Natural killer cell treated with Interleukin-12 subunit alpha and Interleukin-12 subunit beta and Interleukin-15 and Interleukin-18, amount 100 ng/mL, for 72 hours (primary cell): ENCODE data around the gene LAMA2. TPM values are rescaled to one million over a fixed set of nuclear protein-coding genes. Genes with fewer than 3 reads are reported as not detected.

Experiments
- ATAC-seq, 2 donors: fragments of 150-1000 bp; cut with Tn5 transposase in 1 of 2; sonication (Bioruptor Pico), chemical (Tn5 transposase) in 1 of 2; 2 replicates each; pipeline ENCODE4 v1.10.0; 2021
- DNase-seq: peaks from one replicate; pipeline ENCODE4 v3.0.0; 2022; ENCODE audit warnings: low spot score
- H3K27ac Mint-ChIP-seq, 2 donors: 1 replicate in 1 of 2; 2 replicates in 1 of 2; pipeline ENCODE4 v1.8.0; 2022; ENCODE audit warnings: mixed read lengths in 2 of 2, mild to moderate bottlenecking in 1 of 2, moderate library complexity in 1 of 2
- H3K27me3 Mint-ChIP-seq, 2 donors: 1 replicate in 1 of 2; 2 replicates in 1 of 2; pipeline ENCODE4 v1.8.0; 2022; ENCODE audit warnings: mixed read lengths in 2 of 2
- H3K36me3 Mint-ChIP-seq: one replicate; pipeline ENCODE4 v1.8.0; 2022; ENCODE audit warnings: mixed read lengths
- H3K4me1 Mint-ChIP-seq, 2 donors: 1 replicate in 1 of 2; 2 replicates in 1 of 2; pipeline ENCODE4 v1.8.0; 2022; ENCODE audit warnings: low read depth in 2 of 2, mixed read lengths in 2 of 2, mild to moderate bottlenecking in 1 of 2
- H3K4me3 Mint-ChIP-seq: one replicate; pipeline ENCODE4 v1.8.0; 2022; ENCODE audit warnings: mixed read lengths
- H3K9me3 Mint-ChIP-seq: 2 replicates; pipeline ENCODE4 v1.8.0; 2022; ENCODE audit warnings: mixed read lengths
- total RNA-seq, 2 donors: library from RNA; stranded (reverse); gene quantifications; one replicate each; pipeline ENCODE4 v1.2.3, GENCODE V29; 2022

LAMA2 gene
- total RNA-seq, 2 donors from 2014 or later: 0.36 to 0.53 TPM

GRCh38 chr6:129203190-129203900 is 320.4 kb downstream of the LAMA2 start:
- H3K36me3 Mint-ChIP-seq: no peaks in the 10 kb centered on the region
- no peak for ATAC-seq

GRCh38 chr6:129206821-129207220 is 323.9 kb downstream of the LAMA2 start:
- Mint-ChIP-seq H3K27ac (no peak overlapping the region), H3K4me1 (no peaks in the 10 kb centered on the region), H3K27me3 (peaks cover 0 to 12% of the 10 kb centered on the region in 2 donors), H3K9me3 (no peaks in the 10 kb centered on the region), H3K4me3 (no peak overlapping the region), H3K36me3 (no peaks in the 10 kb centered on the region)
- no peak for DNase-seq
- ATAC-seq: no peak

More at GRCh38 chr6:129203190-129203900, 320.4 kb downstream of the LAMA2 start:
- no peak overlapping the region for H3K27ac Mint-ChIP-seq
- peaks cover 7 to 11% of the 10 kb centered on the region in 2 donors for H3K27me3 Mint-ChIP-seq
- no peaks in the 10 kb centered on the region for H3K9me3 Mint-ChIP-seq
- peaks cover 0 to 3% of the 10 kb centered on the region in 2 donors for H3K4me1 Mint-ChIP-seq
- no peak for DNase-seq
- no peak overlapping the region for H3K4me3 Mint-ChIP-seq

- peaks cover 0 to 12% of the 10 kb centered on the region in 2 donors for H3K27me3 Mint-ChIP-seq
- ATAC-seq (no peak), DNase-seq (no peak)
- H3K9me3 Mint-ChIP-seq: no peaks in the 10 kb centered on the region
- no peak overlapping the region for H3K27ac Mint-ChIP-seq
- no peak overlapping the region for H3K4me3 Mint-ChIP-seq
- H3K4me1 Mint-ChIP-seq: no peaks in the 10 kb centered on the region
- no peaks in the 10 kb centered on the region for H3K36me3 Mint-ChIP-seq
These were observed 324.9 kb downstream of the LAMA2 start for GRCh38 chr6:129207832-129208231.

- H3K9me3 Mint-ChIP-seq: no peaks in the 10 kb centered on the region
- H3K4me1 Mint-ChIP-seq: no peaks in the 10 kb centered on the region
- no peak overlapping the region for H3K4me3 Mint-ChIP-seq
- no peak for ATAC-seq
- H3K36me3 Mint-ChIP-seq: no peaks in the 10 kb centered on the region
- peaks cover 0 to 12% of the 10 kb centered on the region in 2 donors for H3K27me3 Mint-ChIP-seq
- H3K27ac Mint-ChIP-seq: peak overlapping the region in 1 of 2 donors; percentile 26
- no peak for DNase-seq
These were observed 325.6 kb downstream of the LAMA2 start for GRCh38 chr6:129208415-129209034.

- no peaks in the 10 kb centered on the region for H3K9me3 Mint-ChIP-seq
- no peaks in the 10 kb centered on the region for H3K36me3 Mint-ChIP-seq
- H3K27me3 Mint-ChIP-seq: peaks cover 0 to 15% of the 10 kb centered on the region in 2 donors
- no peak overlapping the region for H3K27ac Mint-ChIP-seq
- H3K4me3 Mint-ChIP-seq: no peak overlapping the region
- ATAC-seq (no peak), DNase-seq (no peak)
- H3K4me1 Mint-ChIP-seq: no peaks in the 10 kb centered on the region
These were observed 326.4 kb downstream of the LAMA2 start for GRCh38 chr6:129209355-129209754.

- no peak for DNase-seq
- Mint-ChIP-seq H3K27ac (no peak overlapping the region), H3K27me3 (peaks cover 2 to 12% of the 10 kb centered on the region in 2 donors), H3K4me1 (no peaks in the 10 kb centered on the region), H3K9me3 (no peaks in the 10 kb centered on the region), H3K4me3 (no peak overlapping the region), H3K36me3 (no peaks in the 10 kb centered on the region)
- no peak for ATAC-seq
These were observed 327.7 kb downstream of the LAMA2 start for GRCh38 chr6:129210684-129211083.

- no peak for DNase-seq
- Mint-ChIP-seq H3K27me3 (peaks cover 5 to 13% of the 10 kb centered on the region in 2 donors), H3K36me3 (no peaks in the 10 kb centered on the region), H3K4me1 (no peaks in the 10 kb centered on the region), H3K9me3 (no peaks in the 10 kb centered on the region), H3K27ac (no peak overlapping the region), H3K4me3 (no peak overlapping the region)
- no peak for ATAC-seq
These were observed 328.7 kb downstream of the LAMA2 start for GRCh38 chr6:129211626-129212025.

- Mint-ChIP-seq H3K27me3 (peaks cover 5 to 13% of the 10 kb centered on the region in 2 donors), H3K4me1 (no peaks in the 10 kb centered on the region), H3K27ac (no peak overlapping the region), H3K4me3 (no peak overlapping the region), H3K9me3 (no peaks in the 10 kb centered on the region), H3K36me3 (no peaks in the 10 kb centered on the region)
- ATAC-seq (no peak), DNase-seq (no peak)
These were observed 329.1 kb downstream of the LAMA2 start for GRCh38 chr6:129212081-129212480.

- H3K36me3 Mint-ChIP-seq: no peaks in the 10 kb centered on the region
- H3K4me1 Mint-ChIP-seq: no peaks in the 10 kb centered on the region
- DNase-seq (no peak), ATAC-seq (no peak)
- no peaks in the 10 kb centered on the region for H3K9me3 Mint-ChIP-seq
- H3K4me3 Mint-ChIP-seq: no peak overlapping the region
- H3K27ac Mint-ChIP-seq: no peak overlapping the region
- H3K27me3 Mint-ChIP-seq: peaks cover 5 to 6% of the 10 kb centered on the region in 2 donors
These were observed 332.3 kb downstream of the LAMA2 start for GRCh38 chr6:129215246-129215645.

GRCh38 chr6:129215916-129216520 is 333.1 kb downstream of the LAMA2 start:
- no peak overlapping the region for H3K27ac Mint-ChIP-seq
- no peak for DNase-seq
- H3K27me3 Mint-ChIP-seq: peaks cover 5 to 6% of the 10 kb centered on the region in 2 donors
- no peaks in the 10 kb centered on the region for H3K4me1 Mint-ChIP-seq
- H3K36me3 Mint-ChIP-seq: no peaks in the 10 kb centered on the region
- no peak for ATAC-seq
- H3K9me3 Mint-ChIP-seq: no peaks in the 10 kb centered on the region
- no peak overlapping the region for H3K4me3 Mint-ChIP-seq

- H3K4me3 Mint-ChIP-seq: no peak overlapping the region
- H3K27me3 Mint-ChIP-seq: peaks cover 5 to 6% of the 10 kb centered on the region in 2 donors
- DNase-seq (no peak), ATAC-seq (no peak)
- no peaks in the 10 kb centered on the region for H3K9me3 Mint-ChIP-seq
- H3K4me1 Mint-ChIP-seq: no peaks in the 10 kb centered on the region
- H3K36me3 Mint-ChIP-seq: no peaks in the 10 kb centered on the region
- H3K27ac Mint-ChIP-seq: no peak overlapping the region
These were observed 334.8 kb downstream of the LAMA2 start for GRCh38 chr6:129217701-129218100.

GRCh38 chr6:129233458-129234134 is 350.7 kb downstream of the LAMA2 start:
- DNase-seq (no peak), ATAC-seq (no peak)
- H3K4me1 Mint-ChIP-seq: no peaks in the 10 kb centered on the region
- no peaks in the 10 kb centered on the region for H3K36me3 Mint-ChIP-seq
- no peak overlapping the region for H3K27ac Mint-ChIP-seq
- H3K4me3 Mint-ChIP-seq: no peak overlapping the region
- peaks cover 18 to 27% of the 10 kb centered on the region in 2 donors for H3K27me3 Mint-ChIP-seq
- no peaks in the 10 kb centered on the region for H3K9me3 Mint-ChIP-seq

- ATAC-seq: no peak
- peaks cover 17 to 27% of the 10 kb centered on the region in 2 donors for H3K27me3 Mint-ChIP-seq
- H3K4me3 Mint-ChIP-seq: no peak overlapping the region
- H3K36me3 Mint-ChIP-seq: no peaks in the 10 kb centered on the region
- H3K9me3 Mint-ChIP-seq: no peaks in the 10 kb centered on the region
- H3K27ac Mint-ChIP-seq: no peak overlapping the region
- no peaks in the 10 kb centered on the region for H3K4me1 Mint-ChIP-seq
- DNase-seq: no peak
These were observed 352.4 kb downstream of the LAMA2 start for GRCh38 chr6:129235167-129236000.
